ENCODE results near the gene KLHL29.
A peak's percentile ranks its signal among the peaks of the same experiment; 100 is the strongest.

Gene KLHL29

GRCh38 chr2:23452372-23452771 lies 67.4 kb downstream of the KLHL29 start:
- no peak for DNase-seq

- peak; percentile 26 to 27 for DNase-seq
These were observed 68.0 kb downstream of the KLHL29 start for GRCh38 chr2:23452853-23453420.

- no peak for DNase-seq
These were observed 68.5 kb downstream of the KLHL29 start for GRCh38 chr2:23453432-23453831.

- no peak for DNase-seq
These were observed 69.0 kb downstream of the KLHL29 start for GRCh38 chr2:23453836-23454460.

GRCh38 chr2:23454501-23455120 lies 69.6 kb downstream of the KLHL29 start:
- no peak for DNase-seq

GRCh38 chr2:23456396-23456795 lies 71.4 kb downstream of the KLHL29 start:
- DNase-seq, result no peak

- DNase-seq, result peak in 1 of 2 experiments; percentile 2
These were observed 72.1 kb downstream of the KLHL29 start for GRCh38 chr2:23456881-23457760.

- peak in 1 of 2 experiments; percentile 7 for DNase-seq
These were observed 73.2 kb downstream of the KLHL29 start for GRCh38 chr2:23457990-23458682.

- no peak for DNase-seq
These were observed 74.1 kb downstream of the KLHL29 start for GRCh38 chr2:23459032-23459431.

- DNase-seq, result peak in 1 of 2 experiments; percentile 18
These were observed 75.2 kb downstream of the KLHL29 start for GRCh38 chr2:23460228-23460627.

GRCh38 chr2:23460993-23461392 lies 76.0 kb downstream of the KLHL29 start:
- peak in 1 of 2 experiments; percentile 7 for DNase-seq

- no peak for DNase-seq
These were observed 79.2 kb downstream of the KLHL29 start for GRCh38 chr2:23464156-23464555.

- DNase-seq, result no peak
These were observed 80.0 kb downstream of the KLHL29 start for GRCh38 chr2:23464905-23465537.

GRCh38 chr2:23465936-23466335 lies 81.0 kb downstream of the KLHL29 start:
- DNase-seq, result no peak

- no peak for DNase-seq
These were observed 82.6 kb downstream of the KLHL29 start for GRCh38 chr2:23467618-23468017.

GRCh38 chr2:23468474-23469141 lies 83.6 kb downstream of the KLHL29 start:
- DNase-seq, result no peak

GRCh38 chr2:23469142-23469540 lies 84.2 kb downstream of the KLHL29 start:
- DNase-seq, result no peak

- DNase-seq, result no peak
These were observed 90.1 kb downstream of the KLHL29 start for GRCh38 chr2:23475036-23475435.

GRCh38 chr2:23475473-23475872 lies 90.5 kb downstream of the KLHL29 start:
- DNase-seq, result no peak

GRCh38 chr2:23476786-23477185 lies 91.8 kb downstream of the KLHL29 start:
- DNase-seq, result no peak

- no peak for DNase-seq
These were observed 92.4 kb downstream of the KLHL29 start for GRCh38 chr2:23477392-23477791.
